Activated T-helper 1 cell treated with anti-CD3 and anti-CD28 coated beads, Interleukin-2, amount 50 U/mL, for 16 hours (primary cell): ENCODE measurements around the gene ANP32D.
"Not testable (repeated sequence)": the region's sequence is repeated elsewhere in the genome, so short reads cannot be mapped to it uniquely, and the experiment has no call there.

Experiments used
- DNase-seq, 2 donors: peaks; one replicate each; pipeline ENCODE4 v3.0.0-alpha.2; 2020; ENCODE audit warnings: low read depth in 1 of 2, low spot score in 1 of 2

The ANP32D gene

DNA sequence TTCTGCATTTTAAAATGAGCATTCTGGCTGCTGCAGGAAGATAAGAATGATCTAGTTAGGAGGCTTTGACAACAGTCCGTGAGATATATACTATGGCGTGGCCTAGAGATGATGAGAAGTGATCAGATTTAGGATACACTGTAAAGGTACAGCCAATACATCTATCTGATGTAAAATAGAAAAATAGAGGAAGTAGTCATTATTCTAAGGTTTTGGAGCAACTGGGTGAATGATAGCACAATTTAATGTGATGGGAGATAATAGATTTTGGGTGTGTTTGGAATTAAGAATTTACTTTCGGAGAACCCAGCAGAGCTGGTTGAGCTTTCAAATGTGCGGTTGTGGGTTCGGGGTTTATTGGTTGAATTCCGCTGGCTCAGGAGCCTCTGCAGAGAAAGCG lies at the start of gene ANP32D:
Gene ANP32D, plus strand, starts transcription at position 301 of the 400 bp plus-strand sequence. CDS start 106 bp downstream, outside the sequence.
- no peak for DNase-seq

DNA sequence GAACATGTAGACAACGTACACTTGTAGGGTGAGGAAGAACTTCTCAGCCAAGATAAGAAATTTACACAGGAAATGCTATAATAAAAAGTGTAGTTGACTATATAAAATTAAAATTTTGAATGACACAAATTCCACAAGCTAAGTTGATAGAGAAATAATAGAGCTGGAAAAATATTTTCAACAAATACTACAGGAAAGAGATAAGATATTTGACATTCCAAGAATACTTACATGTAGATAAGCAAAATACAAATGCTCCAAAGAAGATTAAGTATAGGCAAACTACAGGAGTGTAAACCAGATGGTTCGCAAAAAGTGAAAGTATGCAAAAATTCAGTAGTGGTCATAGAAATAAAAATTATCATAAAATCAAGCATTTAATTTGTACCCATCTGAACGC lies 49.2 kb upstream of the ANP32D start:
- DNase-seq: no peak

DNA sequence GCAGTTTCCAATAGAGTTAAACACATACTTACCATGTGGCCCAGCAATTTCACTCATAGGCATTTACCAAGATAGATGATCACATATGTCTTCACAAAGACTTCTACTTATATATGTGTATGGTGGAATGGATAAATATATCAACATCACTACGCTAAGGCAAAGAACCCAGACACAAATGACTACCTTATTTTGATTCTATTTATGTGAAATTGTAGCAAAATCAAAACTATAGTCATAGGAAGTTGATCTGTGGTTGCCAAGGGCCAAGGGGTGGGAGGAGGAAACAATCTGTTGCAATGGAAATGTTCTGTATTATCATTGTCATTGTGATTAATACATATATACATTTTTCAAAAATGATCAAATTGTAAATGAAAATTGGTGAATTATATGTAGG lies 47.7 kb upstream of the ANP32D start:
- DNase-seq: no peak

DNA sequence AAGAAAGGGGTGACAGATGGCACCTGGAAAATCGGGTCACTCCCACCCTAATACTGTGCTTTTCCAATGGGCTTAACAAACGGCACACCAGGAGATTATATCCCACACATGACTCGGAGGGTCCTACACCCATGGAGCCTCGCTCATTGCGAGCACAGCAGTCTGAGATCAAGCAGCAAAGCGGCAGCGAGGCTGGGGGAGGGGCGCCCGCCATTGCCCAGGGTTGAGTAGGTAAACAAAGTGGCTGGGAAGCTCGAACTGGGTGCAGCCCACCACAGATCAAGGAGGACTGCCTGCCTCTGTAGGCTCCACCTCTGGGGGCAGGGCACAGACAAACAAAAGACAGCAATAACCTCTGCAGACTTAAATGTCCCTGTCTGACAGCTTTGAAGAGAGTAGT lies 38.3 kb upstream of the ANP32D start:
- DNase-seq: not testable (repeated sequence)

DNA sequence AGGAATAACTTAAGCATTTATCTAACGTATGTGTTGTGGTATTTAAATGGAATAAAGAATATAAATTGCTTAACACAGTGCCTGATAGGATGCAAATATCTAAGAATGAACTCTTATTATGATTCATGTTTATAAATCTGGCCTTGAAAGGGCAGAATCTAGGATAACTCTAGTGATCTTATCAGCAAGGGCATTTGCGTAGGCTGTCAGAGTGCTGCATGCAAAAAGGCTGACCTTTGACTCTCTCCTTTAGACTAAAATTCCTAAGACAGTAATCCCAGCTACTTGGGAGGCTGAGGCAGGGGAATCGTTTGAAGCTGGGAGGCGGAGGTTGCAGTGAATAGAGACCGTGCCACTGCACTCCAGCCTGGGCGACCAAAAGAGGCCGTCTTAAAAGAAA lies 31.3 kb upstream of the ANP32D start:
- no peak for DNase-seq

DNA sequence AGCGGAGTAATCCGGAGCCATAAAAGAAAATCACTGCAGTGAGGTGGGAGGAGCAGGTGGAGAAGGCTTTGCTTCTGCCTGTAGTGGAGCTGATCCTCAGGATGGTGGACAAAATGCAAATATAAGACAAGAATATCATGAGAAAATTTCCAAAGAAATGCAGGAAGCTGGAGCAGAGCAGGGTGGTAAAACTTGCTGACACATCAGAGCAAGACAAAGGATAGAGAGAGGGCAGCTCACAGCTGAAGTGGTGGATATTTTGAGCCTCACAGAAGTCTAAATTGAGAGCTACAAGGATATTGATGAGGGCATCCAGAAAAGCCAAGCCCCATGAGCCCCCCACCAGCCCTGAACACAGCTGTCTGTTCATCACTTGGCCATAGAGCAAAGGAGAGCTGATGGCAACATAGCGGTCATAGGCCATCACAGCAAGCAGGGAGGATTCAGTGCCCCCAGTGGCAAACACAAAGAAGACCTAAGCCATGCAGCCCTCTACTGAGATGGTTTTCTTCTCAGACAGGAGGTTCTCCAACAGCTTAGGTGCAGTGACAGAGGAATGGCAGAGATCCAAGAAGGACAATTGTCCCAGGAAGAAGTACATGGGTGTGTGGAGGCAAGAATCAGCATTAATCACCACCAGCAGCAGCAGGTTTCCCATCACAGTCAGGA lies 30.0 kb upstream of the ANP32D start:
- DNase-seq: no peak

DNA sequence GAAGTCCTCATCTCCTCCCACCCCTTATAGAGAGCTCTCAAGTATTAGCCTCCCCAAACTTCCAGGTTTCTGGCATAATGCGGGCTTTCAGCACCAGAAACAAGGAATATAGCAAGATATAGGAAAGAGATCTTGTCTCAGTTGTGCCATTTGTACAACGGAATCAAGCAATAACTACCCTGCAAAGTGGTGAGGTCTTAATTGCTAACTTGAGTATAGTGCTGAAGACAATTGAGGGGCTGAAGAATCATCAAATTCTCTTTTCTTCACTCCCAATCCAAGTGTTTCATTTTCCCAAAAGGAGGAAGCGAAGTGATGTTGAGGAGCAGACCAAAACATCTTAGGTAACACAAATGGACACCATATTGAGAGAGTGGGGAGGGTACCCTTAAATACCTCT lies 26.8 kb upstream of the ANP32D start:
- no peak for DNase-seq

DNA sequence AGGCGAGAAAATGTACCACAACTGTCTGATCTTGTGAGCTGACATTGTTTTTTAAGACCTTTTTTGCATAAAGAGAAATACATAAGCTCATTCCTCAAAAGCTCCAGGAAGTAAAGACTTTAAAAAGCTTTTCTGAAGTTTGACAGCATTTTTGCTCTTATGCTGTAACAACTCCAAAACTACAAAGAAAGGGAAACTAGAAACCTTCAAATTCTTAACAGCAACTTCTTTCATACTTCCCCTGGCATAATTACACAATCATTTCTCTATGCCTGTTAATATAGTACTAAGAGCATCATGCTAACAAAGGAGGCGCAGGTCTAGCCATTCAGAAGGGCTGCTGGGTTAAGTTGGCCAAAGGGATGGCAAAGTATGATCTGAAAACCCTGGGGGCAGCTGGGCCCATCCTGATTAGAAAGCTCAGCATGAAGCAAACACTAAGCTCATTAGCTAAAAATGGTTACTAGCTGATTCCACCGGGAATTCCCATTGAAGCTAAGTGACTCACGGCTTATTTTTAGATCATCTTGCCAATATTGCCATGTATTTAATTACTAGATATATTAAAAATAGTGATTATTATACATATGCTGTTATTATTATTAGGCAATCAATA lies 26.1 kb upstream of the ANP32D start:
- no peak for DNase-seq

DNA sequence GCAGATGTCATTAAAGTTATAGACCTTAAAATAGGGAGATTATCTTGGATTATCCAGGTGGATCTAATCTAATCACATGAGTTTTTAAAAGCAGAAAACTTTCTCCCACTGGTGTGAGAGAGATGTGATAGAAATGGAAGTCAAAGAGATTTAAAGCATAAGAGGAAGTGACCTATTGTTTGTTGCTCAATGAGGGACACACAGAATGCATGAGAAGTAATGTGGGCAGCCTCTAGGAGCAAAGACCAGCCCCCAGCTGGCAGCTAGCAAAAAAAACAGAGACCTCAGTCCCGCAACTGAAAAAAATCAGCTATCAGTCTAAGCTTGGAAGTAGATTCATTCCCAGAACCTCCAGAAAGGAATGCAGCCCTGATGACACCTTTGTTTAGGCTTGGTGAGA lies 24.6 kb upstream of the ANP32D start:
- no peak for DNase-seq

DNA sequence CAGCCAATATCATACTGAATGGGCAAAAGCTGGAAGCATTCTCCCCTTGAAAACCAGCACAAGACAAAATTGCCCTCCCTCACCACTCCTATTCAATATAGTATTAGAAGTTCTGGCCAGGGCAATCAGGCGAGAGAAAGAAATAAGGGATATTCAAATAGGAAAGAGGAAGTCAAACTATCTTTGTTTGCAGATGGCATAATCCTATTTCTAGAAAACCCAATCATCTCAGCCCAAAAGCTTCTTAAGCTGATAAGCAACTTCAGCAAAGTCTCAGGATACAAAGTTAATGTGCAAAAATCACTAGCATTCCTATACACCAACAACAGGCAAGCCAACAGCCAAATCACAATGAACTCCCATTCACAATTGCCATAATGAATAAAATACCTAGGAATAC lies 21.0 kb upstream of the ANP32D start:
- no peak for DNase-seq

DNA sequence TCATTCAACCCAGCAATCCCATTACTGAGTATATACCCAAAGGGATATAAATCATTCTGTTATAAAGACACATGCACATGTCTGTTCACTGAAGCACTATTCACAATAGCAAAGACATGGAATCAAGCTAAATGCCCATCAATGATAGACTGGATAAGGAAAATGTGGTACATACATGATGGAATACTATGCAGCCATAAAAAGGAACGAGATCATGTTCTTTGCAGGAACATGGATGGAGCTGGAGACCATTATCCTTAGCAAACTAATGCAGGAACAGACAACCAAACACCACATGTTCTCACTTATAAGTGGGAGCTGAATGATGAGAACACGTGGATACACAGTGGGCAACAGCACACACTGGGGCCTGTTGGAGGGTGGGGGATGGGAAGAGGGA lies 19.4 kb upstream of the ANP32D start:
- DNase-seq: not testable (repeated sequence)

DNA sequence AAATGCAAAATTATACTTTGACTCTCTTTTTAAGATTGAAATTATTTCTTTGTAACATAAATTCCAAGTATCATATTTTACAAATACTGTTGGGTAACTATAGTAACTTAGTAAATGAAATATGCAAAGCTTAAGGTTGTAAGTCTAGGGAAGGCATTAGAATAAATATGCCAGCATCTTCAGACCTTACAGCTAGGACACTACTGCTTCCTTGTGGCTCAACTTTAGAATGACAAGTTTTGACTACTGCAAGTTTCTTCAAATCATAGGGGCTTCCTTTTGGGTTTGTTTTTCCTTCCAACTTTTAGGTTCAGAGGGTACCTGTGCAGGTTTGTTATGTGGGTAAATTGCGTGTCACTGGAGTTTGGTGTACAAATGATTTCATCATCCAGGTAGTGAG lies 17.7 kb upstream of the ANP32D start:
- DNase-seq: no peak

DNA sequence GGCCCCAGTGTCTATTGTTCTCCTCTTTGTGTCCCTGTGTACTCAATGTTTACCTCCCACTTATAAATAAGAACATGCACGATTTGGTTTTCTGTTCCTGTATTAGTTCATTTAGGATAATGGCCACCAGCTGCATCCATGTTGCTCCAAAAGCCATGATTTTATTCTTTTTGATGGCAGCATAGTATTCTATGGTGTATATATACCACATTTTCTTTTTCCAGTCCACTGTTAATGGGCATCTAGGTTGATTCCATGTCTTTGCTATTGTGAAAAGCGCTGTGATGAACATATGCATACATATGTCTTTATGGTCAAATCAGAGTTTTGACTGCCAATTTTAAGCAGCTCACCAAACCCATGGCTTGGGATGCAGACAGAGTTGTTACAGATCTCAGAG lies 17.2 kb upstream of the ANP32D start:
- DNase-seq: no peak

DNA sequence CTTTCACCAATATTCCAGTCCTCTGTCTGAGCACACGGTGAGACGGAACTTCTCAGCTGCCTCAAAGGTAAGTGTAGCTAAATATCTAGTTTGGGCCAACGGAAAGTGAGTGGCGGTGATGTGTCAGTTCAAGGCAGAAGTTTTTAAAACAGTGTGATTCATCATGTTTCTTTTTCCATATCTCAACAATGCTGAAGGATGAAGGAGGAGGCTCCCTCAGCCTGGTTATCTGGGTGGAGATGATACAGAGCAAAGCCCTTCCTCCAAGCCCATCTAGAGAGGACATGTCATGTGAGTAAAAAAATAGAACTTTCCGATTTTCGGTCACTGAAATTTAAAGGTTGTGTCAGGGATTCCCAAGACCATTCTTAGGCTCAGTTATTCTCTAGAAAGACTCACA lies 13.1 kb upstream of the ANP32D start:
- DNase-seq: no peak

DNA sequence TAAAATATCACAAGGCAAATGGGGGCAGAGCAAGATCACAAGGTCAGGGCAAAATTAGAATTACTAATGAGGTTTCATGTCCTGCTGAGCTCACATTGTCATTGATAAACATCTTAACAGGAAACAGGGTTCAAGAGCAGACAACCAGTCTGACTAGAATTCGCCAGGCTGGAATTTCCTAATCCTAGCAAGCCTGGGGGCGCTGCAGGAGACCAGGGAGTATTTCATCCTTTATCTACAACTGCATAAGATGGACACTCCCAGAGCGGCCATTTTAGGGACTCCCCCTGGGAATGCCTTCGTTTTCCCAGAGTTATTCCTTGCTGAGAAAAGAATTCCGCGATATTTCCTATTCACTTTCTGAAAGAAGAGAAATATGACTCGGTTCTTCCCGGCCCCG lies 3.3 kb upstream of the ANP32D start:
- not testable (repeated sequence) for DNase-seq

DNA sequence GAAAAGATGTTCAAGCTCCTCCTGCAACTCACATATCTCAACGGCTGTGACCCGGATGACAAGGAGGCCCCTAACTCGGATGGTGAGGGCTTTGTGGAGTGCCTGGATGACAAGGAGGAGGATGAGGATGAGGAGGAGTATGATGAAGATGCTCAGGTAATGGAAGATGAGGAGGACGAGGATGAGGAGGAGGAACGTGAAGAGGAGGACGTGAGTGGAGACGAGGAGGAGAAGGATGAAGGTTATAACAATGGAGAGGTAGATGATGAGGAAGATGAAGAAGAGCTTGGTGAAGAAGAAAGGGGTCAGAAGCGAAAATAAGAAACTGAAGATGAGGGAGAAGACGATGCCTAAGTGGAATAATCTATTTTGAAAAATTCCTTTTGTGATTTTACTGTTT lies 702 bp downstream of the ANP32D start:
- no peak for DNase-seq

DNA sequence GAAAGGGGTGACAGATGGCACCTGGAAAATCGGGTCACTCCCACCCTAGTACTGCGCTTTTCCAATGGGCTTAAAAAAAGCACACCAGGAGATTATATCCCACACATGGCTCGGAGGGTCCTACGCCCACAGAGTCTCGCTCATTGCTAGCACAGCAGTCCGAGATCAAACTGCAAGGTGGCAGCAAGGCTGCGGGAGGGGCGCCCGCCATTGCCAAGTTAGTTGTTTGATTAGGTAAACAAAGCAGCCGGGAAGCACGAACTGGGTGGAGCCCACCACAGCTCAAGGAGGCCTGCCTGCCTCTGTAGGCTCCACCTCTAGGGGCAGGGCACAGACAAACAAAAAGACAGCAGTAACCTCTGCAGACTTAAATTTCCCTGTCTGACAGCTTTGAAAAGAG lies 2.1 kb downstream of the ANP32D start:
- not testable (repeated sequence) for DNase-seq

DNA sequence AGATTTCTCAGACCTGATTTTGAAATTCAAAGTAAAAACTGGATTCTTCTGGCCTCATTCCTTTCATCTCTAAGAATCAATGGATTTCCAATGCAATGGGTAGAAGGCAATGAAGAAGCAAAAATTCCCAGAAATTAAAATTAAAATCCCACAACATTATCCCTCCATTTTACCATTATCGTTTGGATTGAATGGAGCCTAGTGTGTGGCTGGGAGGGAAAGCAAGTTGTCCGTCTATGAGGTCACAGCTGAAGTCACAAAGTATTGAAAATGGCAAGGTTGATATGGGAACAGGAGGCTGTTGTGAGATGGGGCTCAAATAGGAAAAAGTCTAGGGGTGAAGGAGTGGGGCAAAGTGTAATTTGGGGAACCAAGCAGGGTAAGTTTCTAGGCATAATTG lies 9.8 kb downstream of the ANP32D start, which contains the start of gene C12orf54:
Gene C12orf54, plus strand, starts transcription at position 301 of the 400 bp plus-strand sequence. CDS start 799 bp downstream, outside the sequence.
- DNase-seq: no peak

DNA sequence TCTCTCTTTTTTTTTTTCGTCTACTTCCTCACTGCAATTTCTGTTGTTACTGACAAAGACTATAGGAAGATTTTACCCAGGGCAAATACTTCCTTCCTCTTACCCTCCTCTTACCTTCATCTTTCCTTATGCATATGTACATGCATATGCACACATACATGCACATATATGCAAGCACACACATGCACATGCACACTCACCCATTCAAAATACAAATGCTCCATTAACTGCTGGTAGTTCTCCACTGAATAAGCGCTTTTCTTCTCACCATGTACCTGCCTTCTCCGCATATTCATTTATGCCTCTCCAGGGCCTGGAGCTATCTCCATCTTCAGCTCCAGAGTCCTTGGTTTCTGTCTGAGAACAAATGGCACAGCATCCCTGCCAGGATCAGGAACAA lies 10.6 kb downstream of the ANP32D start:
- no peak for DNase-seq

DNA sequence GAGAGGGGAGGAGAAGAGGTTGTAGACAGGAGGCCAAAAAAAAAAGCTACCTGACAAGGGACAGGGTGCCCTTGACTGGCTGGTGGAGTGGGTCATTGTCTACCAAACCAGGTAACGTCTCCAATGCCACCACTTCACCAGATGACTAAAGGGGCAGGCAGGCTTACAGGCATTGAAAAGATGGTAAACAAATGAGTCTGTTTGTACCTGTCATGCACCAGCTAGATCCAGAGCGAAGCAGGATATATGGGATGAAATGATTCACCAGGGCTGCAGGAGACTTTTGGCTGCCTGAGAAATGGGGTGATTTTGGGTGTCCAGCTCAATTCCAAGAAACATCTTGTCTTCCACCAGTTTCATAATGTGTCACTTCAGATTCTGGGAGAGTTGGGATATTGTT lies 13.9 kb downstream of the ANP32D start:
- no peak for DNase-seq

DNA sequence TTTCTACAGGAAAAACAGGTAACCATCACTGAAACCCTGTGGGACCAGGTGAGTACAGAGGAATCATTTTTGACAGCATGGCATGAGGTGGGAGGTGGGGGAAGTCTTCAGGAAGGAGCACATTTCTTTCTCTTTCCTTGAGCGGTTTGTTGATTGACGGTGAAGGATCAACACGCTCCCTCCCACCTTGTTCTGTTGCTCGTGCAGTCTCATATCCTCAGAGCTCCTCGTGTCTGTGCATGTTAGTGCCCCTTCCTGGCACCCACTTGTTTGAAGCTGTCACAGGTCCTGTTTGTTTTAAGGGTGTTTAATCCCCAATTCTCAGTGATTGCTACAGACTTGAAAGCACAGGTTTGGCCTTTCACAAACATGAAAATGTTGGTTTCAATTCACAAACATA lies 14.3 kb downstream of the ANP32D start:
- DNase-seq: no peak

DNA sequence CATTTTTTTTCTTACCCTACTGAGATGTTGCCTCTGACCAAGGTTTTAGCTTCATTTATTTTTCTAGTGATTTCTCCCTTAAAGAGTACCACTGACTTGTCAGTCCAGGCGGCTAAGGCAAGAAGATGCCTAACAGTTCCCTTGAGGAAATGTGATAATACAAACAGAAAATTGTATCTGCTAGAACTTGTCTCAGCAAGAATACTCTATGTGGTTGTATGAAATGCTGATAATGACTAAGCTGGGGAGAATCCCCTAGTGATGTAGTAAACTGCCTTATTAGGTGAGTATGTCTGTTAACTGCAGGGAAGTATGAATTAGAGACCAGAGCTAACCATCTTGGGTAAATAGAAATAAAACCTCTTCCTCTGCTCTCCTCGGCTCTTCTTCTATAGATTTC lies 16.7 kb downstream of the ANP32D start:
- DNase-seq: no peak

DNA sequence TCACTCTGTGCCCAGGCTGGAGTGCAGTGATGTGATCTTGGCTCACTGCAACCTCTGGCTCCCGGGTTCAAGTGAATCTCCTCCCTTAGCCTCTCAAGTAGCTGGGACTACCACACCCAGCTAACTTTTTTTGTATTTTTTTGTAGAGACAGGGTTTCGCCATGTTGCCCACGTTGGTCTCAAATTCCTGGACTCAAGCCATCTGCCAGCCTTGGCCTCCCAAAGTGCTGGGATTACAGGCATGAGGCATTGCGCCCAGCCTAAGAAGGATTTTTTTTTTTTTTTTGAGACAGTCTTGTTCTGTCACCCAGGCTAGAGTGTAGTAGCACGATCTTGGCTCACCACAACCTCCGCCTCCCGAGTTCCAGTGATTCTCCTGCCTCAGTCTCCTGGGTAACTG lies 17.1 kb downstream of the ANP32D start:
- not testable (repeated sequence) for DNase-seq
